DND-41 (cell line): ENCODE results near the gene BAIAP2.

ENCODE experiments used
- ATAC-seq: fragments of 200-7000 bp; cut with Tn5 transposase; 3 replicates; pipeline ENCODE4 v1.9.1; 2021; ENCODE audit warnings: low read depth; ENCODE audit not compliant: insufficient read depth
- DNase-seq: peaks from one replicate; pipeline ENCODE4 v3.0.0-alpha.2; 2020
- H2AFZ ChIP-seq: 2 replicates; pipeline ENCODE4 v1.6.0; 2012; ENCODE audit warnings: low read depth, low read length
- H3K27ac ChIP-seq: 2 replicates; pipeline ENCODE4 v1.5.1; 2012; ENCODE audit warnings: low read length, inconsistent platforms
- H3K27me3 ChIP-seq: fragments of 200-600 bp; sonication (generic); 2 replicates; pipeline ENCODE4 v1.6.0; 2012; ENCODE audit warnings: low read length, mild to moderate bottlenecking, inconsistent platforms; ENCODE audit not compliant: insufficient read depth, poor library complexity
- H3K36me3 ChIP-seq: 2 replicates; pipeline ENCODE4 v1.5.1; 2012; ENCODE audit warnings: low read length, inconsistent platforms; ENCODE audit not compliant: insufficient read depth
- H3K4me1 ChIP-seq: 2 replicates; pipeline ENCODE4 v1.5.1; 2012; ENCODE audit warnings: mild to moderate bottlenecking, low read length; ENCODE audit not compliant: insufficient read depth
- H3K4me2 ChIP-seq: 2 replicates; pipeline ENCODE4 v1.6.0; 2012; ENCODE audit warnings: mild to moderate bottlenecking, moderate library complexity, low read length, inconsistent platforms; ENCODE audit not compliant: insufficient read depth
- H3K4me3 ChIP-seq, 2 experiments: fragments of 200-600 bp in 1 of 2; shearing (Covaris generic) in 1 of 2; 2 replicates each; pipeline ENCODE4 v1.5.1; 2012 to 2016; ENCODE audit warnings: inconsistent platforms in 2 of 2, low read length in 2 of 2, mild to moderate bottlenecking in 2 of 2, low read depth in 1 of 2, moderate library complexity in 1 of 2
- H3K79me2 ChIP-seq: 2 replicates; pipeline ENCODE4 v1.6.0; 2012; ENCODE audit warnings: low read length, inconsistent platforms; ENCODE audit not compliant: insufficient read depth
- H3K9ac ChIP-seq: 2 replicates; pipeline ENCODE4 v1.6.0; 2012; ENCODE audit warnings: low read depth, mild to moderate bottlenecking, inconsistent platforms, low read length, moderate library complexity
- H3K9me3 ChIP-seq: 2 replicates; pipeline ENCODE4 v1.5.1; 2012; ENCODE audit warnings: low read length, moderate library complexity, mild to moderate bottlenecking, inconsistent platforms; ENCODE audit not compliant: insufficient read depth, severe bottlenecking
- H4K20me1 ChIP-seq: 2 replicates; pipeline ENCODE4 v1.6.0; 2012; ENCODE audit warnings: low read length; ENCODE audit not compliant: insufficient read depth
- CTCF ChIP-seq: IDR thresholded peaks from 2 replicates; pipeline ENCODE4 v1.5.1; 2012; ENCODE audit warnings: borderline replicate concordance, low read length, moderate library complexity, mild to moderate bottlenecking; ENCODE audit not compliant: poor library complexity, severe bottlenecking; ENCODE audit errors: extremely low read depth
- EZH2 ChIP-seq: IDR thresholded peaks from 3 replicates; pipeline ENCODE4 v1.6.1; 2012; ENCODE audit warnings: borderline replicate concordance, low read depth, mild to moderate bottlenecking, moderate library complexity, low read length, inconsistent platforms; ENCODE audit not compliant: severe bottlenecking

The BAIAP2 gene

GRCh38 chr17:81158688-81159590, 124.0 kb downstream of the BAIAP2 start:
- H3K79me2 ChIP-seq, result no peaks in the 10 kb centered on the region
- H3K27me3 ChIP-seq, result no peaks in the 10 kb centered on the region
- H2AFZ ChIP-seq, result no peak overlapping the region
- no peaks in the 10 kb centered on the region; the same call in 1 of the 2 replicates for H4K20me1 ChIP-seq
- H3K27ac ChIP-seq, result no peak overlapping the region
- H3K36me3 ChIP-seq, result no peaks in the 10 kb centered on the region
- DNase-seq, result no peak
- H3K4me1 ChIP-seq, result no peaks in the 10 kb centered on the region
- H3K9me3 ChIP-seq, result no peaks in the 10 kb centered on the region
- no peak for TF ChIP-seq CTCF
- no peak for TF ChIP-seq EZH2
- no peak overlapping the region for H3K4me3 ChIP-seq
- H3K9ac ChIP-seq, result no peak overlapping the region
- no peak overlapping the region for H3K4me2 ChIP-seq
- ATAC-seq, result no peak

DNA sequence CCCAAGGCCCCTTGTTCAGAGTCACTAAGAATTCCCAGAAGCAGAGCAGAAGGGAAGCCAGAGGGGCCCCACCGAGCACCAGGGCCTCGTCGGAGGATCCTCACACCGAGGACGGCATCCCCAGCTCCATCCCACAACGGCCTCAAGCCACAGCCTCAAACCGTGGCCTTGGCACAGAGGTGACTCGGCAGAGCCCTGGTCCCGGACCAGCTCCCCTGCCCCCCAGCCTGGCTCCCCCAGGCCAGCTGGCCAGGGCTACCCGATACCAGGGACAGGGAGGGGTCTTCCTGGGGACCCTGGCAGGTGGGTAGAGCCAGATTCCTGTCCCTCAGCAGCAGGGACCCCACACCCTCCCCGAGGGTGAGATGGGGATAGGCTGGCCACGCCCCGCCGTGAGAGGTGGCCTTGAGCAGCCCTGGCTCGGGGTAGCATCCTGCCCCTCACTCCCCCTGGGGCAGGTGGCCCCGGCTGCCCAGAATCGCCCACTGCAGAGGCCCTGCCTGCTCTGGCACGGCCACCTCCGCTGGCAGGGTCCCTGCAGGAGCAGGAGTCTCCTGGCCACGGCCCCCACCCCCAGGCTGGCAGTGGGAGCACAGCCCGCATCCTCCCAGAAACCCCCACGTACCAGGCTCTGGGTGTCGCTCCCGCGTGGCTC, 124.8 kb downstream of the BAIAP2 start:
- ATAC-seq, result no peak
- TF ChIP-seq EZH2, result no peak
- TF ChIP-seq CTCF, result no peak
- Histone ChIP-seq H3K79me2 (no peaks in the 10 kb centered on the region), H2AFZ (no peak overlapping the region), H4K20me1 (no peaks in the 10 kb centered on the region; the same call in 1 of the 2 replicates), H3K9me3 (no peaks in the 10 kb centered on the region), H3K27ac (no peak overlapping the region), H3K4me1 (no peaks in the 10 kb centered on the region), H3K9ac (no peak overlapping the region), H3K4me2 (no peak overlapping the region), H3K36me3 (no peaks in the 10 kb centered on the region), H3K4me3 (no peak overlapping the region), H3K27me3 (no peaks in the 10 kb centered on the region)
- DNase-seq, result no peak

GRCh38 chr17:81160306-81160705, 125.4 kb downstream of the BAIAP2 start:
- H3K36me3 ChIP-seq, result no peaks in the 10 kb centered on the region
- no peaks in the 10 kb centered on the region for H3K4me1 ChIP-seq
- DNase-seq (no peak), ATAC-seq (no peak; the same call in 2 of the 3 replicates)
- H3K27me3 ChIP-seq, result no peaks in the 10 kb centered on the region
- no peaks in the 10 kb centered on the region for H3K9me3 ChIP-seq
- no peaks in the 10 kb centered on the region for H3K79me2 ChIP-seq
- no peak overlapping the region for H3K4me2 ChIP-seq
- no peak for TF ChIP-seq CTCF
- TF ChIP-seq EZH2, result no peak
- H3K27ac ChIP-seq, result no peak overlapping the region
- H4K20me1 ChIP-seq, result no peaks in the 10 kb centered on the region; the same call in 1 of the 2 replicates
- no peak overlapping the region for H3K9ac ChIP-seq
- no peak overlapping the region for H2AFZ ChIP-seq
- no peak overlapping the region for H3K4me3 ChIP-seq
